Uterus (tissue), 2 donors: ENCODE data around the gene IL6ST.

Source experiments
- CTCF ChIP-seq, 4 experiments: fragments of 200-600 bp in 2 of 4; fragments of 450-650 bp in 2 of 4; sonication (generic) in 2 of 4; IDR thresholded peaks; one replicate each; pipeline ENCODE4 v1.5.1; 2016 to 2019; ENCODE audit warnings: antibody characterized with exemption in 4 of 4, mild to moderate bottlenecking in 2 of 4, moderate library complexity in 1 of 4
- POLR2A ChIP-seq, 2 donors: fragments of 450-650 bp; IDR thresholded peaks; one replicate each; pipeline ENCODE4 v1.6.1; 2016; ENCODE audit warnings: antibody characterized with exemption in 2 of 2, mild to moderate bottlenecking in 1 of 2, moderate library complexity in 1 of 2

DNA sequence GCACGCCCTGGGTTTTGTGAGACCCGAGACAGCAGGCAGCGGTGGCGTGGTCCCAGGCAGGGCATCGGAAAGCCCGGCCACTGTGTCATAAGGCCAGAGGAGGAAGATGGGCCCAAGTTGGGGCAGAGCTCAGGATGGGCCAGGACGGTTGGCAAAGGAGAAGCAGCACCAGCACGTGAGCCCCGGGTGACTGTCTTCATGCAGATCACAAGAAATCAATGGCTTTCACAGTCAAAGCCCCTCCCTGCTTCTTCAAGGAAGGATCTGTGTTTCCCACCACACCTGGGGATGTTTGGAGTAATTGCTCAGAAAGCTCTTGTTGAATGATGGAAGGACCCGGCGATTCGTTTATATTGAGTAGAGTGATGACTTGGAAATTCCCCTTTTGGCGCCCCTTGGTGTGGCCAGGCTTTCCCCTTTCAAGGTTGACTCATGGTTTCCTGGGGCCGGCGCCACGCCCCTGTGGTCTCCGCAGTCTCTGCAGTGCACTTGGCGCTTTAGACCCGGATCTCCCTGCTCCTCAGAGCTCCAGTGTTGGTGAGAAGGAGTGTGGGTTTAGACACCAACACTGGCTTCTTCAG lies 91.6 kb downstream of the IL6ST start:
- TF ChIP-seq CTCF (IDR thresholded peaks at IDR 0.05) (no peak), POLR2A (IDR thresholded peaks at IDR 0.05) (no peak)
